Calu3 (cell line): ENCODE results near the gene CCDC92. TPM values are rescaled to one million over a fixed set of nuclear protein-coding genes. Genes with fewer than 3 reads are reported as not detected.

Experiments
- BruUV-seq: library from RNA; stranded (reverse); fragments of 400-500 nt; replicated peaks from 2 replicates; lab custom pipeline; 2021; lab: Mats Ljungman, UMichigan
- CTCF ChIA-PET: fragments of 300-600 bp; sonication (Branson Sonifier 250); formaldehyde crosslinking; loops from one replicate; lab custom pipeline; 2022; ENCODE audit warnings: antibody characterized with exemption; lab: Charles Lee
- DNase-seq: peaks from one replicate; pipeline ENCODE4 v3.0.0; 2022
- H3K27ac Mint-ChIP-seq: one replicate; pipeline ENCODE4 v1.8.0; 2022; ENCODE audit warnings: mixed read lengths; ENCODE audit not compliant: unreplicated experiment
- H3K27me3 Mint-ChIP-seq: one replicate; pipeline ENCODE4 v1.8.0; 2022; ENCODE audit warnings: mixed read lengths; ENCODE audit not compliant: unreplicated experiment
- H3K36me3 Mint-ChIP-seq: one replicate; pipeline ENCODE4 v1.8.0; 2022; ENCODE audit warnings: mild to moderate bottlenecking, moderate library complexity, mixed read lengths; ENCODE audit not compliant: insufficient read depth, unreplicated experiment
- H3K4me1 Mint-ChIP-seq: one replicate; pipeline ENCODE4 v1.8.0; 2022; ENCODE audit warnings: mild to moderate bottlenecking, low read depth, mixed read lengths; ENCODE audit not compliant: unreplicated experiment
- H3K4me3 Mint-ChIP-seq: one replicate; pipeline ENCODE4 v1.8.0; 2022; ENCODE audit warnings: mild to moderate bottlenecking, low read depth, moderate library complexity, mixed read lengths; ENCODE audit not compliant: unreplicated experiment
- H3K9me3 Mint-ChIP-seq: one replicate; pipeline ENCODE4 v1.8.0; 2022; ENCODE audit warnings: low read depth, mixed read lengths; ENCODE audit not compliant: unreplicated experiment
- CTCF ChIP-seq: fragments of 200-600 bp; IDR thresholded peaks from one replicate; pipeline ENCODE4 v1.8.0; 2022; ENCODE audit warnings: antibody characterized with exemption; ENCODE audit not compliant: unreplicated experiment
- intact Hi-C: fragments of 100-400 bp; cut with micrococcal nuclease; formaldehyde crosslinking; loops from one replicate; pipeline ENCODE4 v1.10.0; 2022; ENCODE audit not compliant: unreplicated experiment
- total RNA-seq: library from RNA; stranded (reverse); gene quantifications from 2 replicates; pipeline ENCODE4 v1.2.3, GENCODE V29; 2022

Gene CCDC92
- total RNA-seq, 1 experiment from 2014 or later = 35.0 TPM

- Mint-ChIP-seq H3K4me1 (peaks cover 37% of the 10 kb centered on the region), H3K27me3 (no peaks in the 10 kb centered on the region), H3K9me3 (no peaks in the 10 kb centered on the region), H3K27ac (peak overlapping the region; percentile 16), H3K36me3 (peaks cover 26% of the 10 kb centered on the region), H3K4me3 (peak overlapping the region; percentile 39)
- no TSS peak for BruUV-seq
- intact Hi-C loops = no loop called here
- no peak for DNase-seq
- CTCF ChIA-PET = interaction anchor here (0.6 to 1.8 kb wide), 3 partner anchors 8 to 590 kb away, joined by 3 to 7 read pairs (median 4); no protein-coding TSS in a partner anchor
- no peak for TF ChIP-seq CTCF
These were observed 36.0 kb upstream of the CCDC92 start for GRCh38 chr12:124008595-124008994.

- Mint-ChIP-seq H3K4me1 (peaks cover 37% of the 10 kb centered on the region), H3K9me3 (no peaks in the 10 kb centered on the region), H3K27me3 (no peaks in the 10 kb centered on the region), H3K27ac (peak overlapping the region; percentile 16), H3K36me3 (peaks cover 21% of the 10 kb centered on the region), H3K4me3 (peak overlapping the region; percentile 39)
- intact Hi-C loops = no loop called here
- CTCF ChIA-PET = interaction anchor here (0.6 to 1.8 kb wide), 3 partner anchors 9 to 589 kb away, joined by 3 to 7 read pairs (median 4); no protein-coding TSS in a partner anchor
- no peak for TF ChIP-seq CTCF
- no TSS peak for BruUV-seq
- peak; percentile 77 for DNase-seq
These were observed 35.4 kb upstream of the CCDC92 start for GRCh38 chr12:124007826-124008570.

- intact Hi-C loops = no loop called here
- Mint-ChIP-seq H3K9me3 (no peaks in the 10 kb centered on the region), H3K27ac (peak overlapping the region; percentile 16), H3K4me3 (peak overlapping the region; percentile 39), H3K4me1 (peaks cover 37% of the 10 kb centered on the region), H3K36me3 (peaks cover 21% of the 10 kb centered on the region), H3K27me3 (no peaks in the 10 kb centered on the region)
- TF ChIP-seq CTCF = no peak
- CTCF ChIA-PET = interaction anchor here (0.7 to 1.8 kb wide), 2 partner anchors 15 to 24 kb away, joined by 3 to 7 read pairs; no protein-coding TSS in a partner anchor
- no TSS peak for BruUV-seq
- DNase-seq = no peak
These were observed 34.4 kb upstream of the CCDC92 start for GRCh38 chr12:124006846-124007713.

GRCh38 chr12:124006085-124006845 is 33.6 kb upstream of the CCDC92 start:
- Mint-ChIP-seq H3K4me1 (peaks cover 37% of the 10 kb centered on the region), H3K9me3 (no peaks in the 10 kb centered on the region), H3K27me3 (no peaks in the 10 kb centered on the region), H3K36me3 (peaks cover 21% of the 10 kb centered on the region), H3K27ac (no peak overlapping the region), H3K4me3 (no peak overlapping the region)
- intact Hi-C loops = no loop called here
- no peak for TF ChIP-seq CTCF
- BruUV-seq = no TSS peak
- no peak for DNase-seq
- CTCF ChIA-PET = interaction anchor here (0.5 to 0.7 kb wide), 2 partner anchors 14 to 200 kb away, joined by 3 read pairs; no protein-coding TSS in a partner anchor
